A172 (cell line): ENCODE results near the gene ARGFX. TPM values are rescaled to one million over a fixed set of nuclear protein-coding genes. Genes with fewer than 3 reads are reported as not detected.
"Not testable (repeated sequence)": the region's sequence is repeated elsewhere in the genome, so short reads cannot be mapped to it uniquely, and the experiment has no call there.

ENCODE experiments used
- DNase-seq: peaks from one replicate; pipeline ENCODE4 v3.0.0-alpha.2; 2015; ENCODE audit warnings: low spot score
- total RNA-seq: library from RNA; depleted of rRNA; stranded (reverse); fragments of >200 nt; shearing (Covaris generic); gene quantifications from 2 replicates; pipeline ENCODE4 v1.2.3, GENCODE V29; 2014; rRNA removed

The ARGFX gene
- total RNA-seq, 1 experiment from 2014 or later: not detected

DNA sequence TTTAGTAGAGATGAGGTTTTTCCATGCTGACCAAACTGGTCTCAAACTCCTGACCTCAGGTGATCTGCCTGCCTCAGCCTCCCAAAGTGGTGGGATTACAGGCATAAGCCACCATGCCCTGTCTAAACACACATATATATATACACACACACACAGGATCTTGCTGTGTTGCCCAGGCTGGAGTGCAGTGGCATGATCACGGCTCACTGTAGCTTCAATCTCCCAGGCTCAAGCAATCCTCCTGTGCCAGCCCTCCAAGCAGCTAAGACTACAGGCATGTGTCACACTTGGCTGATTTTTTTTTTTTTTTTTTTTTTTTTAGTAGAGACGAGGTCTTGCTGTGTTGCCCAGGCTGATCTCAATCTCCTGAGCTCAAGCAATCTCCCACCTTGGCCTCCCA lies 32.2 kb downstream of the ARGFX start:
- DNase-seq: not testable (repeated sequence)

DNA sequence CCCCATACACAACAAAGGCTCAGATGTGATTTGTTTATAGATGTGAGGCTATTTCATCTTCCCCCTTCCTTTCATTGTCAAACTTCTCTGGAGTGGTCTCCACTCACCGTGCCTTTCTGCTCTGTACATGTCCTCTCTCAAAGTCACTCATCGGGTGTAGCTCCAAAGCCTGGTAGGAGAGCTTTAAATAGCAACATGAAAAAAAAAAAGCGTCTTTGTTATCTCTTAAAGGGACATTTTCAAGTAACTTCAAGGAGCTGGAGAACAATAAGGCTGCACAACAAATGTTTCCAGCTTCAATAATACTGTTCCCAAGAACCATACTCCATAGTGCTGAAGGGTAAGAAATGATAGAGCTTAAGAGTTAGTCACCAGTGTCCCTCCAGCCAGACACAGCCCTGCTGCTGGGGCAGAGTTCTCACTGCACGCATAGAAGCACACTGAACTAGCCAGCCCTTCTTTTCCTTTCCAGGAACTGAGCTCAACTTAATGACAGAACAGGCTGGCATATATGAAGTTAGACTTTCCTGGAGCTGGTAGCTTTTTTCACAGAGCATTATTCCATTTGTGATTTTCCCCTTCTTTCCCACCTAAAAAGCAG lies 33.6 kb downstream of the ARGFX start:
- DNase-seq: no peak

DNA sequence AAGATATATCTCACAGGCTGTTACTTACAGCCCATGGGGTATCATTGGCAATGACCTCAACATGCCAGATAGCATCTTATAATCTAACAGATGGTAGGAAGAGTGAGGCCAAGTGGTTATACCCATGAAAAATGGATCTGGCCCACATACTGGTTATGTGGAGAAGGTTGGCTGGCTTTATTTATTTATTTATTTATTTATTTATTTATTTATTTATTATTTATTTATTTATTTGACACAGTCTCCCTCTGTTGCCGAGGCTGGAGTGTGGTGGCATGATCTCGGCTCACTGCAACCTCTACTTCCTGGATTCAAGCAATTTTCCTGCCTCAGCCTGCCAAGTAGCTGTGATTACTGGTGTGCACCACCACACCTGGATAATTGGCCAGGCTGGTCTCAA lies 37.0 kb downstream of the ARGFX start:
- DNase-seq: no peak

DNA sequence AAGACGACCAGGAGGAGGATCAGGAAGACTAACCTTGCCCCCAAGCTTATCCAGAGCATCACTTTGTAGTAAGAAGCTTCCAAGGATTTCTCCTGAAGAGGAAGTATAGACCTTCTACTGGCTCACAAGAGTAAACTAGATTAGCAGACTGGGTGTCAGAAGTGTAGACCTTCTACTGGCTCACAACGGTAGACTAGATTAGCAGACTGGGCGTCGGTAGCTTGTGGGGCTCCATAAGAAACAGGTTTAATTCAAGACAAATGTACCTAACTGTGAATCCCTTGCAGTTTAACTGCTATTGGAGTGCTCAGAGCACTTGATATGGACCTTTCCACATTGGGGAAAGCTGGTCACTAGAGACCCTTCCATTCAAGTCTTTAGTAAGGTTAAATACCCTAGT lies 38.4 kb downstream of the ARGFX start:
- DNase-seq: no peak

Other genes starting within 250 kb of the ARGFX start
- 13.8 and 14.9 TPM in 2 replicates for gene POLQ, start 22.0 kb upstream of the ARGFX start, total RNA-seq
- gene FBXO40, start 25.4 kb downstream of the ARGFX start, total RNA-seq: 0.09 TPM in 1 of 2 replicates, not detected in the other
- 0.24 and 0.83 TPM in 2 replicates for gene HCLS1, start 93.0 kb downstream of the ARGFX start, total RNA-seq
- 24.4 and 26.5 TPM in 2 replicates for gene GOLGB1, start 181.8 kb downstream of the ARGFX start, total RNA-seq